ENCODE data around the gene MAGEA10. TPM values are rescaled to one million over a fixed set of nuclear protein-coding genes. Genes with fewer than 3 reads are reported as not detected.

Gene MAGEA10
- total RNA-seq, 1 experiment from 2014 or later = not detected

GRCh38 chrX:152177497-152178269 lies 39.3 kb upstream of the MAGEA10 start:
- H2BK5ac ChIP-seq (ENCODE audit: insufficient read length, low read length) = no peak overlapping the region

More at GRCh38 chrX:152177497-152178269, 39.3 kb upstream of the MAGEA10 start:
- Histone ChIP-seq H4K20me1 (ENCODE audit: control insufficient read depth, insufficient read depth, insufficient read length) (no peaks in the 10 kb centered on the region), H2AK5ac (ENCODE audit: insufficient read length, low read length) (no peak overlapping the region), H3K4ac (ENCODE audit: low read depth, low read length) (no peak overlapping the region), H3T11ph (ENCODE audit: low read length) (no peak overlapping the region), H2BK20ac (ENCODE audit: low read depth, low read length, poor library complexity, severe bottlenecking) (no peak overlapping the region), H3K9me3 (ENCODE audit: control insufficient read depth, low read depth, low read length) (peaks cover 20% of the 10 kb centered on the region), H3K56ac (ENCODE audit: insufficient read length, low read depth, low read length) (no peak overlapping the region), H2BK120ac (ENCODE audit: low read depth, low read length, poor library complexity, severe bottlenecking) (no peak overlapping the region), H3K27ac (ENCODE audit: insufficient read length, low read depth, low read length) (no peak overlapping the region), H3K79me2 (ENCODE audit: insufficient read depth, low read length) (no peaks in the 10 kb centered on the region), H3K14ac (ENCODE audit: insufficient read depth, low read length) (no peak overlapping the region), H3K79me1 (ENCODE audit: insufficient read depth, low read depth, low read length, poor library complexity, severe bottlenecking) (no peaks in the 10 kb centered on the region), H3K23me2 (ENCODE audit: insufficient read length, low read depth, low read length, poor library complexity, severe bottlenecking) (no peaks in the 10 kb centered on the region), H3K4me1 (ENCODE audit: insufficient read depth, low read length) (no peaks in the 10 kb centered on the region), H4K5ac (ENCODE audit: insufficient read length, low read depth, low read length) (no peak overlapping the region), H3K4me2 (ENCODE audit: insufficient read depth, insufficient read length, low read length) (no peak overlapping the region), H2BK12ac (ENCODE audit: insufficient read length, low read depth, low read length) (no peak overlapping the region), H3K23ac (ENCODE audit: insufficient read length, low read depth, low read length) (no peak overlapping the region), H3K18ac (ENCODE audit: insufficient read length, low read depth, low read length) (no peak overlapping the region), H2BK15ac (ENCODE audit: low read depth, low read length) (no peak overlapping the region), H4K91ac (ENCODE audit: insufficient read length, low read depth, low read length) (no peak overlapping the region), H4K8ac (replicated peaks; ENCODE audit: insufficient read length, low read depth, low read length) (no peak overlapping the region), H3K27me3 (ENCODE audit: insufficient read depth, low read length) (no peaks in the 10 kb centered on the region), H2AFZ (ENCODE audit: low read length) (no peak overlapping the region), H3K9ac (ENCODE audit: extremely low read depth, insufficient read length, low read length) (no peak overlapping the region)
- H3K9me3 Mint-ChIP-seq = peaks cover 32 to 37% of the 10 kb centered on the region in 2 experiments
- no peaks in the 10 kb centered on the region for H3K4me1 Mint-ChIP-seq
- no peaks in the 10 kb centered on the region for H3K27me3 Mint-ChIP-seq (ENCODE audit: low read depth)
- no peak overlapping the region for H3K27ac Mint-ChIP-seq
- H3K4me3 Mint-ChIP-seq = no peak overlapping the region
- H3K36me3 Mint-ChIP-seq (ENCODE audit: insufficient read depth in 1 of 3, low read depth in 3 of 3) = peaks cover 0 to 4% (median 0%) of the 10 kb centered on the region in 3 experiments; a peak in 1 of 7 replicates
- no peak for DNase-seq
- no peak for TF ChIP-seq CTCF (conservative IDR thresholded peaks at IDR 0.05)
- no CpG with 5 or more reads among the region's 5 CpGs for WGBS (ENCODE audit: extremely low coverage, insufficient read length, low lambda C conversion rate)
